Stimulated activated naive CD8-positive, alpha-beta T cell treated with anti-CD3 and anti-CD28 coated beads, Interleukin-15, Interleukin-2, amounts not matched to agents 100 ng/mL and 50 ng/mL, for 24 hours (primary cell): ENCODE results near the gene CAPN11.

ENCODE experiments used
- H3K27ac Mint-ChIP-seq: one replicate; pipeline ENCODE4 v1.8.0; 2021; ENCODE audit warnings: mild to moderate bottlenecking, mixed read lengths
- H3K27me3 Mint-ChIP-seq: one replicate; pipeline ENCODE4 v1.8.0; 2021; ENCODE audit warnings: mixed read lengths
- H3K36me3 Mint-ChIP-seq: one replicate; pipeline ENCODE4 v1.8.0; 2021; ENCODE audit warnings: low read depth, mixed read lengths
- H3K4me1 Mint-ChIP-seq: one replicate; pipeline ENCODE4 v1.8.0; 2021; ENCODE audit warnings: low read depth, mixed read lengths
- H3K4me3 Mint-ChIP-seq: one replicate; pipeline ENCODE4 v1.8.0; 2021; ENCODE audit warnings: mild to moderate bottlenecking, mixed read lengths
- H3K9me3 Mint-ChIP-seq: one replicate; pipeline ENCODE4 v1.8.0; 2021; ENCODE audit warnings: mixed read lengths

The CAPN11 gene

DNA sequence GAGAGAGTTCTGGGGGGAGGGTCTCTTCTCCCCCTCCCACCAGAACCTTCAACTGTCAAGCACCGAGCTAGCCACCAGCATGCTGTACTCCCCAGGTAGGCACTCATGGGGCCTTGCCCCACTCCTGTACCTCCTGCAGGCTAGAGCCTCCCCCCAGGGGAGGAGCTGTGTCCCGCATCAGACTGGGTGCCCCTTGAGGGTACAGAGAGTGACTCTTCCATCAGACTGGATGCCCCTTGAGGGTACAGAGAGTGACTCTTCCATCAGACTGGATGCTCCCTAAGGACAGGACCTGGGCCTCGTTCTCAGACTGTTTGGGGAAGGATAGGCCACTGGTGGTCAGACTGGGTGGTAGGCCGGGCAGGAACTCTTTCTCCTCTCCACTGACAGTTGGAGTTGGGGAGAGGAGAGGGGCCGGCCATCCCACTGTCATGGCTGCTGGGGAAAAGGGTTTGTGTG lies at the start of gene CAPN11:
CAPN11 (plus strand) TSS at position 51 of the 459 bp plus-strand sequence; CDS start at position 80, 29 bp downstream.
- no peaks in the 10 kb centered on the region for H3K9me3 Mint-ChIP-seq
- peaks cover 8% of the 10 kb centered on the region for H3K27me3 Mint-ChIP-seq
- no peaks in the 10 kb centered on the region for H3K36me3 Mint-ChIP-seq
- peak within 1 kb of the TSS; percentile 40 for H3K27ac Mint-ChIP-seq
- peaks cover 24% of the 10 kb centered on the region for H3K4me1 Mint-ChIP-seq
- H3K4me3 Mint-ChIP-seq, result no peak within 1 kb of the TSS

DNA sequence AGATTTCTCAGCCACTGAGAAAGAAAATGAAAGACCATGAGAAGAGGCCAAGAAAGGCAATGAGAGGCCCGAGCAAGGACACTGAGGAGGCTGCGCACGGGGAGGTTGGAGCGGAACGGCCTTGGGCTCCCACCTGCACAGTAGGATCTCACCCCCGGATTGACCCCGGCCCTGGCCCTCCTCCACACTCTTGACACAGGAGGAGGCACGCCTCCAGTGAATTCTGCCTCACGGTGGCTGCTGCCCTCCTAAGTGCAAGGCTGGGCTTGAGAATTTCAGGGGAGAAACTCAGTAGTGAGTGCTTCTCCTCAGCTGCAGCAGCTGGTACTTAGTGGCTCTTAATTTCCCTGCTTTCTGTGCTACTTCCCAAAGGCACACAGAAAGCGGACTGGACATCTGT lies 49.4 kb upstream of the CAPN11 start:
- H3K4me1 Mint-ChIP-seq, result no peaks in the 10 kb centered on the region
- H3K9me3 Mint-ChIP-seq, result no peaks in the 10 kb centered on the region
- no peak overlapping the region for H3K4me3 Mint-ChIP-seq
- peaks cover 47% of the 10 kb centered on the region for H3K36me3 Mint-ChIP-seq
- no peak overlapping the region for H3K27ac Mint-ChIP-seq
- H3K27me3 Mint-ChIP-seq, result no peaks in the 10 kb centered on the region

DNA sequence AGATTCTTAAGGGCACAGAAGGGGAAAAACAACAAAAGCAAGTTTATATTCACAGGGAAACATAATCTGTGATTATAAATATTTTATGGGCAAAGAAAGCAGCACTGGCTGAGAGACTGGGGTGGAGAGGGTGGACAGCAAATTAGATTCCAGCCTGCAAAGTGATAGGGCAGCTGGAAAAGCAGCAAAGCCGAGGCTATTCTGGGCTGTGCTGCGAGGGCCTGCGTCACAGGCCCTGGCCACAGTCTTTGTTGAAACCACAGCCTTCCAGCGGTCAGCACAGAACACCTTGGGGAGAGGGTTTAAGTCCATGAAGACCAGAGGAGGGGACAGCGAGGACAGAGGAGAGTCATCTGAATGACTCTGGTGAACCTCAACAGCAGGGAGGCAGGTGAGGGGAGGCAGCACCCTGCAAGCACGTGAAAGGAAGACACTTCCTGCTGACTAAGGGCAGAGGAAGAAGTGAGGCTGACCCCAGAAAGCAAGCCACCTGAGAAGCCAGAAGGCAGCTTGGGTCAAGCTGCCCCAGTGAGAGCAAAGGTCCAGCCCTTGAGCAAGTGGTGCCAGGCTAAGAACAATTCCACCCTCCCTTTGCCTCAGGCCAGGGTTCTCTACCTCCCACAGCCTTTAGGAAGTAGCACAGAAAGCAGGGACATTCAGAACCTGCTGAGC lies 48.5 kb upstream of the CAPN11 start:
- Mint-ChIP-seq H3K27ac (no peak overlapping the region), H3K9me3 (no peaks in the 10 kb centered on the region), H3K4me3 (no peak overlapping the region), H3K4me1 (no peaks in the 10 kb centered on the region), H3K36me3 (peaks cover 39% of the 10 kb centered on the region), H3K27me3 (no peaks in the 10 kb centered on the region)

DNA sequence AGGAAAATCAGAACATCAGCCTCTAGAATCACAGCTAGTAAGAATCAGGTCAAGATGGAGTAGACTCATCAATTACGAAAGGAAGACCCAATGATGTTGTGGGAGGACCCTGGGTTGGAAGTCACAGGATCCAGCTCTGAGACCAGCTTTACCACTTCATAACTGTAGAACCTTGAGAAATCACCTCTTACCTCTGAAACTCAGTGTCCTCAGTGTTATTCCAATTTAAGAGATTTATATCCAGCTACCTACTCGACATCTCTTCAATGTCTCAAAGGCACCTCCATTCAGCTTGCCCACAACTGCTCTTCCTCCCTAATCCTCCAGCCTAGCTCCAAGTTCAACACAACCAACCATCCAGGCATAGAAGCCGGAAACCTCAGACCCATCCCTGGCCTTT lies 47.7 kb upstream of the CAPN11 start:
- H3K9me3 Mint-ChIP-seq, result no peaks in the 10 kb centered on the region
- H3K36me3 Mint-ChIP-seq, result peaks cover 45% of the 10 kb centered on the region
- H3K27ac Mint-ChIP-seq, result no peak overlapping the region
- no peaks in the 10 kb centered on the region for H3K4me1 Mint-ChIP-seq
- H3K27me3 Mint-ChIP-seq, result no peaks in the 10 kb centered on the region
- no peak overlapping the region for H3K4me3 Mint-ChIP-seq

DNA sequence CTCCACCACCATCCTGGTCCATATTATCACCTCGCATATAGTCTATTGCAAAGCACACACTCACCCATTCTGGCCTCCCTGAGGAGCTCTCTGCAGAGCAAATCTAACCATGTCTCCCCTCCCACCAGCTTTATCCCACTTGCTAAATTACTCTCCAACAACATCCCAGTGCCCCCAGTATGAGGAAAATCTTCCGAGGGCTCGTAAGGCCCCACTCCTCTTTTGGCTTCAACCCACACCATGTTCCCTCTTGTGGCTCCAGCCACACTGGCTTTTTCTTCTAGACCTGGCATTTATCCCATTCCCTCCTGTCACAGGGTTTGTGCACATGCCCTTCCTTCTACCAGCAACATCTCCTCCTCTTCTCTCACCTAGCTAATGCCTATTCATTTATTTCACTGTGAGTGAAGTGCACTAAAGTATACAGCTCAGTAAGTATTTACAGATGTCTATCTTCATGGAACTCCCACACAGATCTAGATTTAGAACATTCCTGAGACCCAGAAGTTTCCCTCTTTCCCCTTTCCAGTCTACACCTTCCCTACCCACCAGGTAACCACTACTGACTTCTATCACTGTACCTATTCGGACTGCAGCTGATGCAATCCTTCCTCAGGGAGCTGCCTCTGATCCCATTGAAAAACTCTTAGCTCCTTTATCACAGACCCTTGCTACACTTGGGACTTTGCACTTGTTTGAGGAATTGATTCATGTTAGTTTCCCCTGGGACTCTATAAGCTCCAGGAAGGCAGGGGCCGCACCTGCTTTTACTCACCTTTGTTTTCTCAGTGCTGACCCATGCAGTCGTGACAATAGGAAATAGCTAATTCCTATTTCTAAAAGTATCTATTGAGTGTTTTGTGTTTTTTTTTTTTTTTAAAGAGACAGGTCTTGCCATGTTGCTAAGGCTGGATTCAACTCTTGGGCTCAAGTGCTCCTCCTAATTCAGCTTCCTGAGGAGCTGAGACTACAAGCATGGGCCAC lies 46.9 kb upstream of the CAPN11 start:
- Mint-ChIP-seq H3K4me3 (no peak overlapping the region), H3K27me3 (no peaks in the 10 kb centered on the region), H3K36me3 (peaks cover 49% of the 10 kb centered on the region), H3K4me1 (peaks cover 7% of the 10 kb centered on the region), H3K27ac (peak overlapping the region; percentile 23), H3K9me3 (no peaks in the 10 kb centered on the region)

DNA sequence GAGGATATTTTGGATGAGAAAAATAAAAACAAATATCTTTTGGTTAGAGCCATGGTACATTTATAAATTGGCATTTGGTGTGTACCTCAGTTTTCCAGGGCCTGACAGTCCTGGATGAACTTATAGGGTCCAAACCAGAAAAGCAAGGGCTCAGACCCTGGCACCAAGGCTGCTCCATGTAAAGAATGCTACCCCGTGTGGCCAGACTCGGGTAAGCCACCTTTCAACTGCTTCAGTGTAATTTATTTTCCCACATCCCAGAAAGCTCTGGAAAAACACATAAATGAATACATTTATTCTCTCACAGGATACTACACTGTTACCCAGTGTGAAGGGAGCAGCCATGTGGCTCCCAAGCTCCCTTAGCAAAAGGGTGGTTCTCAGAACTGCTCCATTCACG lies 45.2 kb upstream of the CAPN11 start:
- H3K27ac Mint-ChIP-seq, result no peak overlapping the region
- no peaks in the 10 kb centered on the region for H3K27me3 Mint-ChIP-seq
- H3K4me1 Mint-ChIP-seq, result peaks cover 24% of the 10 kb centered on the region
- peaks cover 49% of the 10 kb centered on the region for H3K36me3 Mint-ChIP-seq
- no peaks in the 10 kb centered on the region for H3K9me3 Mint-ChIP-seq
- H3K4me3 Mint-ChIP-seq, result no peak overlapping the region

DNA sequence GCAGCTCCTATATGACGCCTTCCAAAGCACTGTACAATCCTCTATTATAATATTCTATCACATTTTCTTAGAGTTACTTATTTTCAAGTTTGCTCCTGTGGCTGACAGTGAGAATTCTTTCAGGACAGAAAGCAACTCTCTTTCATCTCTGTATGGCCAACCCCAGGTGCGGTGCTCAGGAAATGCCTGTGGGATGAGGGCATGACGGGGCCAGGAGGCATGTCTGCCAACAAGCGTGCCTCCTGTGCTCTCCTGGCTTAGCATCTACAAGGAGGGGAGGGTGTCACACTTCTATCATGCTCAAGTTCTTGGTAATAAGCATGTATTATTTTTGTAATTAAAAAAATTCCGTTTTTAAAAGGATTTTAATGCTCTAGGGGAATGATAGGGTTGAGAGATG lies 42.8 kb upstream of the CAPN11 start:
- peaks cover 48% of the 10 kb centered on the region for H3K36me3 Mint-ChIP-seq
- H3K9me3 Mint-ChIP-seq, result no peaks in the 10 kb centered on the region
- no peaks in the 10 kb centered on the region for H3K27me3 Mint-ChIP-seq
- peaks cover 42% of the 10 kb centered on the region for H3K4me1 Mint-ChIP-seq
- H3K27ac Mint-ChIP-seq, result no peak overlapping the region
- no peak overlapping the region for H3K4me3 Mint-ChIP-seq

DNA sequence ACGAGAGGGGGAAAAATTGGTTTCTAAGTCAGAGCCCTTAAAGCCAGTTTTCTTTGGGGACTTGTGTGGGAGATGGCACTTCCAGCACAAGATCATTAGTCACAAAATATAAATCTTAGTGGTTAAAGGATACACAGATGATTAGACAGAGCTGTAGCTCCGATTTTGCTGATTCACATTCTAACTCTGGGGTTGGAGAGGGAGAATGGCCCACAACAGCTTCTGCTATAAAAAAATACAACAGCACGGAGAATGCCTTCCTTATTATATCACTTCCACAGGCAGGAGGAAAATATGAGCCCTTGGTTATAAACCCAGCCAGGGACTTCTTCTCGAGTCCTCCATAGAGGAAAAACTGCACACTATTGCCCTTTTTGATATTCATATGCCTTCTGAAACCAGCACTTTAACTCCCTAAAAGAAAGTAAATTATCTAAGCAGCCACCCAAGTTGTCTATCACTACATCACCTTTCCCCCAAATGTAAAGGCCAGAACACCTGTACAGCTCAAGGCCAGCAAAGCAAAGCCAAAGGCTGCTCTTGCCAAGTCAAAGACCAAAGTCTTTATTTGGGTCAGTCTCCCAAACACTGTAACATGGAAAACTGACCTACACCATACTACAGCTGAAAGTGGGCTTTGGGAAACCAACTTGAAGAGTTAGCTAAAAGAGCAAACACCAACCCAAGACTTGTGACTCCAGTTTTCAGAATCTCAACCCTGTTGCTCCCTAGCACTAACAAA lies 41.8 kb upstream of the CAPN11 start:
- Mint-ChIP-seq H3K27me3 (no peaks in the 10 kb centered on the region), H3K9me3 (no peaks in the 10 kb centered on the region), H3K4me1 (peaks cover 49% of the 10 kb centered on the region), H3K27ac (peak overlapping the region; percentile 56), H3K36me3 (peaks cover 39% of the 10 kb centered on the region), H3K4me3 (no peak overlapping the region)

DNA sequence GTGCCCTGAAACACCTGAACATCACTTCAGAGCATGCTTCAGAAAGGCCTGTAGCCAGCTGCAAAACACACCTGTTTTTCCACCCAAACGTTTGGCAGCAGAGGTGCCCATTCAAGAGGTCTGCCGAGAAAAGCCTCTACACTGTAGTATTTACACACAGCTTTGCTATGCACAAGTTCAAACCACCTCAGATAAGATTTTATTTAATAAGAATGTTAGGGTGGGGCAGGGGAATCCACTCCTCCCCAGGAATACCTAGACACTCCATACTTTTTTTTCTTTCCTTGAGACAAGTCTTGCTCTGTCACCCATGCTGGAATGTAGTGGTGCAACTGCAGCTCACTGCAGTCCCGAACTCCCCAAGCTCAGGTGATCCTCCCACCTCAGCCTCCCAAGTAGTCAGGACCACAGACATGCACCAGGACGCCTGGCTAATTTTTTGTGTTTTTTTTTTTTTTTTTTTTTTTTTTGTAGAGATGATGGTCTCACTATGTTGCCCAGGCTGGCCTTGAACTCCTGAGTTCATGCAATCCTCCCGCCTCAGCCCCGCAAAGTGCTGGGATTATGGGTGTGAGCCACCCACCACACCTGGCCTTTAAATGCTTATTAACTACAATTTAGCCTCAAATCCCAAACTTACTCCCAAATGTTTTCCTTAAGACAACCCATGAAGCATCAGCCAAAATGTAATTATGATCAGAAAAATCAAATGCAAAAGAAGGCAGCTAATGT lies 41.1 kb upstream of the CAPN11 start:
- peak overlapping the region; percentile 54 for H3K27ac Mint-ChIP-seq
- no peaks in the 10 kb centered on the region for H3K9me3 Mint-ChIP-seq
- H3K4me1 Mint-ChIP-seq, result peaks cover 54% of the 10 kb centered on the region

DNA sequence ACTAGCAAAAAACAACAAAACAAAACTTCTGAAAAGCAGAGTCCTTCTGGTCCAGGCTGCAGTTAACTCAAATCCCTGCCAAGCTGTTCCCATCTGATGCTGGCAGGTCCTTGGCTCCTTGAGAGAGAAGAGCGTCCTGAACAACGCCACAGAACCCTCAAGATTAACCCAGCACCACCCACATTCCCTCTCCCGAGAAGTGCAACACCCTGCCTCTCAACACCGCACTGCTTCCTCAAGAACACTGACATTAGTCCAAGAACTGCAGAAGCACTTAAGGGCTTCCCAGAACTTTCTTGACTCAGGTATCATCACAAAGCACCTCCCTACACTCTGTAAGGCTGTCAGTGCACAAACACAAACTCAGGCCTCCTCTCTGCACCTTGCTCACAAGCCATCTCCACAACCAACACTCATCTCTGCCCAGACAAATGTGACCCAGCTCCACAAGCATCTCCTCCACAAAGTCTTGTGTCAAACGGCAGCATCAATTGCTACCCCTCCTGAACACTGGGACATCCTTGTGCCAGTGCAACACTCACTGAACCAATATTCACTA lies 38.8 kb upstream of the CAPN11 start:
- Mint-ChIP-seq H3K9me3 (no peaks in the 10 kb centered on the region), H3K27me3 (no peaks in the 10 kb centered on the region), H3K36me3 (peaks cover 34% of the 10 kb centered on the region), H3K4me3 (no peak overlapping the region), H3K4me1 (peaks cover 76% of the 10 kb centered on the region), H3K27ac (peak overlapping the region; percentile 27)

More for the DNA sequence above, 41.1 kb upstream of the CAPN11 start:
- Mint-ChIP-seq H3K36me3 (peaks cover 32% of the 10 kb centered on the region), H3K4me3 (no peak overlapping the region), H3K27me3 (no peaks in the 10 kb centered on the region)

DNA sequence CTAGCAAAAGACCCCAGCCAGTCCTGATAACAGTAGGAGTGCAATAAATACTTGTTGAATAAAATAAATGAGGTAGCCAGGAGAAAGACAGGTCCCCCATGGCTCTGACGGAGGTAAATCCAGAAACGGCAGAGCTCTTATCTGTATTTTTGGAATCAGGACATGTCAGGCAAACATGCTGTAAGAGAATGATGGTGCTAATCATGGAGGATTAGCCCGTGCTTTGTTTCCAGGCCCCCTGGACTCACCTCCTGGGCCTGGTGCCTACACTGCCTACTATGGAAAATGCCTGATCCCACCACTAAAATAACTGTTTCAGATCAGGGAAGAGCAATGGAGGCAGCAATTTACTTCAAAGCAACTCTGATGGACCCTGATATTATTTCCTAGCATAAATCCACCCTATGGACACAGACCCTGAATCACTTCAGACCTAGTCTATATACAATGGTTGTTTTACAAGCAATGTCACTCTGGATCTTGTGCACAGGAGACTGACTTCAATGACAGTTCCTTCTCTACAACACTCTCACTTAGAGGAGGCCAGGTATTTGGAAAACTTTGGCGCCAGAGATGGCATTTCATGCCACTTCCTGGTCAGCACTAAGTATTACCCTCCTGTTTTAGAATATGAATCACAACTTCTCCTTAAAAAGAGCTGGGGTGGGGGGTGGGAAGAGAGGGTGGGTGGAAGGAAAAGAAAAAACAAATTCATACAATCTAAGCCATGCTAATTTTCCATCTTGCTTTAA lies 37.8 kb upstream of the CAPN11 start:
- no peak overlapping the region for H3K4me3 Mint-ChIP-seq
- peaks cover 33% of the 10 kb centered on the region for H3K36me3 Mint-ChIP-seq
- H3K27me3 Mint-ChIP-seq, result no peaks in the 10 kb centered on the region
- no peaks in the 10 kb centered on the region for H3K9me3 Mint-ChIP-seq
- H3K27ac Mint-ChIP-seq, result no peak overlapping the region
- peaks cover 86% of the 10 kb centered on the region for H3K4me1 Mint-ChIP-seq

DNA sequence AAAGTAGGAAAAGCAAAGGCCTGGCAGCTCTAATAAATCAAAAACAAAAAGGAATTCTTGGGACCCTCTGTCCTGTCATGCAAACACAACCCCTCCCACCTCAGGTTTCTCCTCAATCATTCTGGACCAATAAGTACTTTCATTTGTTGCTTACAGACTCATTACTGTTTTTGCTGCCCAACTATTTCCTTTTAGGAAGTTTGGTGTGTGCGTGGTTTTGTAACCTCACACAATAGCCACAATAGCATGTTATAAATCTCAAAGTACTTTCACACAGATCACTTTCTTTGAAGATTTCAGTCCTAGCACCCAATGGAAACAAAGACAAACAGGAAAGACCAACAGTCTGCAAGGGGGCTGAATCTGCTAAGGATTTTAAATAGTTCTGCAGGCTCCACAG lies 35.8 kb upstream of the CAPN11 start:
- Mint-ChIP-seq H3K4me3 (peak overlapping the region; percentile 42), H3K27me3 (no peaks in the 10 kb centered on the region), H3K9me3 (no peaks in the 10 kb centered on the region), H3K27ac (peak overlapping the region; percentile 66), H3K4me1 (peaks cover 78% of the 10 kb centered on the region), H3K36me3 (peaks cover 31% of the 10 kb centered on the region)

DNA sequence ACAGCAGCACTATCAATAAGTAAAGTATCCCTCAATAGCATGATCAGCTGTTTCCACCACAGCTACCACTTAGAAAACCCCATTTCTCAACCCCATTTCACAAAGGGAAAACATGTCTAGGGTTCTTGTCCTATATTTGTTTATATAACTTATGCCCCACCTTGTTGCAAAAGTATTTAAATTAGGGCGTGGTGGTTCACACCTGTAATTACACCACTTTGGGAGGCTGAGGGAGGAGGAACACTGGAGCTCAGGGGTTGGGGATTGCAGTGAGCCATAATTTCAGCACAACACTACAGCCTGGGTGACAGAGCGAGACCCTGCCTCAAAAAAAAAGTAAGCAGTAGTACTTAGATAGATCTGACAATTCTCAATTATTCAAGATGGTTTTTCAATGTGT lies 35.1 kb upstream of the CAPN11 start:
- no peaks in the 10 kb centered on the region for H3K27me3 Mint-ChIP-seq
- peak overlapping the region; percentile 42 for H3K4me3 Mint-ChIP-seq
- peaks cover 31% of the 10 kb centered on the region for H3K36me3 Mint-ChIP-seq
- peaks cover 74% of the 10 kb centered on the region for H3K4me1 Mint-ChIP-seq
- no peaks in the 10 kb centered on the region for H3K9me3 Mint-ChIP-seq
- H3K27ac Mint-ChIP-seq, result peak overlapping the region; percentile 66
